ENCODE measurements around the gene CDKAL1. TPM values are rescaled to one million over a fixed set of nuclear protein-coding genes. Genes with fewer than 3 reads are reported as not detected.
"Not testable (repeated sequence)": the region's sequence is repeated elsewhere in the genome, so short reads cannot be mapped to it uniquely, and the experiment has no call there.

Gene CDKAL1
- total RNA-seq, 3 donors from 2014 or later: 13.0 to 27.2 (median 18.0) TPM

DNA sequence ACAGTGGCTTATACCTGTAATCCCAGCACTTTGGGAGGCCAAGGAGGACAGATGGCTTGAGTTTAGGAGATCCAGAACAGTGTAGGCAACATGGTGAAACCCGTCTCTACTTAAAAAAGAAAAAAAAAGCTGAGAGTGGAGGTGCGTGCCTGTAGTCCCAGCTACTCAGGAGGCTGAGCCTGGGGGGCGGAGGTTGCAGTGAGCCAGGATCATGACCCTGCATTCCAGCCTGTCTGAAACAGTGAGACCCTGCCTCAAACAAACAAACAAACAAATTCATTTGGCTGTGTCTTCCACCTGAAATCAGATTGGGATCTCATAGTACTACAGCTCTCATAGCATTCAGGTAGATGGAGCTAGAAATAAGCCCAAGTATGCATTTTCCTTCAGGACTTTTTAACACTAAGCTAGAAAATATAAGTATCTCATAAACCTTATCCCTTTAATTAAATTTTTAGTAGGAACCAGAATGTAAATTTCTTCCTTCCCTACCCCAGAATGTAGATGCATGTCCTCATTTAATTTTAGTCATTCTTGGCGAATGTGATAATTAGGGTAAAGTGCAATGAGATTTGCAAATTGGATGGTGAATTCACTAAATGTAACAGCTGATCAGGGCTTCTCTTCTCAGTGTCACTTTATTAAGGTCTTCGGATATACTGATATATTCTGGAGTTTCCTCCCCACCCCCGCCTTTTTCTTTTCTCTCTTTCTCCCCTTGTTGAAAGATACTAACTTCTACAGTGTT, 190.4 kb downstream of the CDKAL1 start:
- no peak for DNase-seq (ENCODE audit: low spot score in 2 of 2)
- H3K9me3 ChIP-seq: no peaks in the 10 kb centered on the region
- TF ChIP-seq POLR2AphosphoS5 (IDR thresholded peaks at IDR 0.05) (no peak), POLR2A (IDR thresholded peaks at IDR 0.05) (no peak)
- TF ChIP-seq, protein P1, sequence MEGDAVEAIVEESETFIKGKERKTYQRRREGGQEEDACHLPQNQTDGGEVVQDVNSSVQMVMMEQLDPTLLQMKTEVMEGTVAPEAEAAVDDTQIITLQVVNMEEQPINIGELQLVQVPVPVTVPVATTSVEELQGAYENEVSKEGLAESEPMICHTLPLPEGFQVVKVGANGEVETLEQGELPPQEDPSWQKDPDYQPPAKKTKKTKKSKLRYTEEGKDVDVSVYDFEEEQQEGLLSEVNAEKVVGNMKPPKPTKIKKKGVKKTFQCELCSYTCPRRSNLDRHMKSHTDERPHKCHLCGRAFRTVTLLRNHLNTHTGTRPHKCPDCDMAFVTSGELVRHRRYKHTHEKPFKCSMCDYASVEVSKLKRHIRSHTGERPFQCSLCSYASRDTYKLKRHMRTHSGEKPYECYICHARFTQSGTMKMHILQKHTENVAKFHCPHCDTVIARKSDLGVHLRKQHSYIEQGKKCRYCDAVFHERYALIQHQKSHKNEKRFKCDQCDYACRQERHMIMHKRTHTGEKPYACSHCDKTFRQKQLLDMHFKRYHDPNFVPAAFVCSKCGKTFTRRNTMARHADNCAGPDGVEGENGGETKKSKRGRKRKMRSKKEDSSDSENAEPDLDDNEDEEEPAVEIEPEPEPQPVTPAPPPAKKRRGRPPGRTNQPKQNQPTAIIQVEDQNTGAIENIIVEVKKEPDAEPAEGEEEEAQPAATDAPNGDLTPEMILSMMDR (IDR thresholded peaks at IDR 0.05): no peak
- no peak overlapping the region for H3K27ac ChIP-seq
- no peaks in the 10 kb centered on the region for H3K36me3 ChIP-seq
- no peaks in the 10 kb centered on the region for H3K4me1 ChIP-seq
- H3K27me3 ChIP-seq: no peaks in the 10 kb centered on the region
- intact Hi-C loops (cut with DNase I; ENCODE audit: low total_unique reads): no loop called here
- no peak overlapping the region for H3K4me3 ChIP-seq

DNA sequence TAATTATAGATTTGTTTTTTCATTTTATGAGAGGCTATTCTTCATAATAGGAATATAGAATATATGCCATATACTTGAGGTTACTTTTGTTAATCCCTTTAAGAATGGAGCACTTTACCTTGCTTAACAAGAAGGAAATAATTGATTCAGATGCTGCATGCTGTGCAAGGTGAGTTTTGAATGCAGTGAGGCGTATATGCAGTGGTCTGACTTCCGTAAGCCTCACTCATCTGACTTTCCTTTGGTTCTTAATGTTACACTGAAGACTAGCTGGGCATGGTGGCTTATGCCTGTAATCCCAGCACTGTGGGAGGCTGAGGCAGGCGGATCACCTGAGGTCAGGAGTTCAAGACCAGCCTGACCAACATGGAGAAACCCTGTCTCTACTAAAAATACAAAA, 191.0 kb downstream of the CDKAL1 start:
- DNase-seq (ENCODE audit: low spot score in 2 of 2); H3K4me1 ChIP-seq; H3K27ac ChIP-seq; H3K4me3 ChIP-seq; H3K36me3 ChIP-seq; H3K9me3 ChIP-seq; intact Hi-C loops (cut with DNase I; ENCODE audit: low total_unique reads); H3K27me3 ChIP-seq: not testable (repeated sequence)

DNA sequence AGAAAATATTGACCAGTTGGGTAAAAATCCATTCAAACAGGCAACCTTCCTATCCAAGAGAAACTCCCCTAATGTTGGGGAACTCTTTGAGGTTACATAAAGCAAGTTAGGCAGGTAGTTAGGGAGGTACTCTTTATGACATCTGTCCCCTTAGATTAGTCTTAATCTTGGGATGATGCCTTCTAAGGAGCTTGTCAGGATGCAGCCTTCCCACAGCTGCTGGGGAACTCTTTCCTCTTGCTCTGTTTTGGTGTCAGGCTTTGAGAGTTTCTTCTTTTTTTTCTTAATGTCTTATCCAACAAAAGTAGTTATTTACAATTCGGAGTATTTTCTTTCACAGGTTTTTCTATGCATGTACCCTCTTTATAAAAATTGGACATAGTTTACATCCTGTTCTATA, 194.8 kb downstream of the CDKAL1 start:
- no peaks in the 10 kb centered on the region for H3K9me3 ChIP-seq
- H3K27ac ChIP-seq: no peak overlapping the region
- intact Hi-C loops (cut with DNase I; ENCODE audit: low total_unique reads): no loop called here
- H3K4me3 ChIP-seq: no peak overlapping the region
- H3K27me3 ChIP-seq: no peaks in the 10 kb centered on the region
- no peaks in the 10 kb centered on the region for H3K36me3 ChIP-seq
- no peaks in the 10 kb centered on the region for H3K4me1 ChIP-seq
- no peak for DNase-seq (ENCODE audit: low spot score in 2 of 2)
- TF ChIP-seq POLR2AphosphoS5 (IDR thresholded peaks at IDR 0.05) (no peak), POLR2A (IDR thresholded peaks at IDR 0.05) (no peak)
- TF ChIP-seq, protein P1 (IDR thresholded peaks at IDR 0.05): no peak

DNA sequence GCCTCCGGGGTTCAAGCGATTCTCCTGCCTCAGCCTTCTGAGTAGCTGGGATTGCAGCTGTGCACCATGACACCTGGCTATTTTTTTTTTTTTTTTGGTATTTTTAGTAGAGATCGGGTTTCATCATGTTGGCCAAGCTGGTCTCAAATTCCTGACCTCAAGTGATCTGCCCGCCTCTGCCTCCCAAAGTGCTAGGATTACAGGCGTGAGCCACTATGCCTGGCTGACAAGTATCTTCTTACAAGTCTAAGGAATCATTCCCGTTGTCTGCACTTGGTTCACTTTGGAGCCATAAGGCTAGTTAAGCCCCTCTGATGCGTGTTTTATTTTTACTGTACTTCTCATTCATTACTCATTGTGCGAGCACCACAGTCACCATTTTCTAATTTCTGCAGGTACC, 198.1 kb downstream of the CDKAL1 start:
- H3K27me3 ChIP-seq; H3K36me3 ChIP-seq; H3K27ac ChIP-seq; DNase-seq (ENCODE audit: low spot score in 2 of 2); H3K4me3 ChIP-seq; intact Hi-C loops (cut with DNase I; ENCODE audit: low total_unique reads); H3K9me3 ChIP-seq; H3K4me1 ChIP-seq: not testable (repeated sequence)

DNA sequence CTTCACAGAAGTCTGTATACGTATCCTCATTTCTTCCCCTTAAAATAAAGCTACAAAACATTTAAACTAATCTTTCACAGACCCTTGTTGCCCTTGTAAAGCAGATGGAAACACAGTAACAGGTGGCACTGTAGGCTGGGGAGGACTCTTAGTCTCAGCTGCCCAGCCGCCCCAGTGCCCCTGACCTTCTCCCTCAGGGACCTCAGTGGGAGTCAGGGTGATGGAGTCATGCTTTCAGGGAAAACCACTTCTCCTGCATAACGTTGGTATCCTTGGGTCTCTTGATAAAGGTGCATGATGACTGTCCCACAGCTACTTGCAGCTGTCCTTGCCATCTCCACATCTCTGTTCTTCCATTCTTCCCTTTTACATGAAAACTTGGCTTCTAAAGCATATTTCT, 198.6 kb downstream of the CDKAL1 start:
- intact Hi-C loops (cut with DNase I; ENCODE audit: low total_unique reads): no loop called here

DNA sequence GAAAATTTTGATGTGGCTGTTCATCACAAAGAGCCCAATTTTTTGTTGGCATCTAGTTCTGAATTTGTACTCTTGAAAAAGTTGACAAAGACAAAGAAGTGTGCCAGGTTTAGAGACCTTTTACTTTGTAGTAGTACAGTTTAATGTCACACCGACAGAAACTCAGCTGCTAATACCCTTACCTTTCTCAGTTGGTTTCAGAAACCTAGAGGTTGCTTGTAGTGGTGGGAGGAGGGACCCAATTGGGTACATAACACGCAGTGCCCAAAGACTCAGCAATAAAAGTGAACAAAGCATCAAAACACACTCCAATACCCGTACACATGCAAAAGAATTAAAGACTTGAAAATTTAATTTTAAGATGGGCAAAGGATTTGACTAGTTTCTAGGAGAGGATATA, 203.7 kb downstream of the CDKAL1 start:
- no peak for DNase-seq (ENCODE audit: low spot score in 2 of 2)
- intact Hi-C loops (cut with DNase I; ENCODE audit: low total_unique reads): no loop called here
- no peaks in the 10 kb centered on the region for H3K36me3 ChIP-seq
- no peak overlapping the region for H3K4me3 ChIP-seq
- H3K27ac ChIP-seq: peak overlapping the region in 1 of 2 donors; percentile 58
- no peaks in the 10 kb centered on the region for H3K27me3 ChIP-seq
- no peaks in the 10 kb centered on the region for H3K4me1 ChIP-seq
- no peaks in the 10 kb centered on the region for H3K9me3 ChIP-seq
- TF ChIP-seq, protein P1 (IDR thresholded peaks at IDR 0.05): no peak
- no peak for TF ChIP-seq POLR2AphosphoS5 (IDR thresholded peaks at IDR 0.05)
- TF ChIP-seq POLR2A (IDR thresholded peaks at IDR 0.05): no peak

More for the DNA sequence above, 198.6 kb downstream of the CDKAL1 start:
- H3K4me1 ChIP-seq: no peaks in the 10 kb centered on the region
- no peaks in the 10 kb centered on the region for H3K36me3 ChIP-seq
- H3K27ac ChIP-seq: no peak overlapping the region
- no peak overlapping the region for H3K4me3 ChIP-seq
- DNase-seq (ENCODE audit: low spot score in 2 of 2): no peak
- no peaks in the 10 kb centered on the region for H3K27me3 ChIP-seq
- no peaks in the 10 kb centered on the region for H3K9me3 ChIP-seq
- no peak for TF ChIP-seq POLR2A (IDR thresholded peaks at IDR 0.05)
- TF ChIP-seq POLR2AphosphoS5 (IDR thresholded peaks at IDR 0.05): no peak
- TF ChIP-seq, protein P1 (IDR thresholded peaks at IDR 0.05): no peak
